IMR-90 (cell line): Measurements from ENCODE around the gene SLC15A3.

Source experiments
- CEBPB ChIP-seq: IDR thresholded peaks from 2 replicates; pipeline ENCODE4 v1.6.1; 2012; ENCODE audit warnings: low read depth, low read length, improper control_type of control experiment
- CHD1 ChIP-seq: IDR thresholded peaks from 2 replicates; pipeline ENCODE4 v1.6.1; 2012; ENCODE audit warnings: low read depth, low read length, improper control_type of control experiment
- CTCF ChIP-seq: conservative IDR thresholded peaks from 2 replicates; pipeline ENCODE4 v1.5.1; 2012; ENCODE audit warnings: mild to moderate bottlenecking, low read depth, low read length, improper control_type of control experiment
- MAFK ChIP-seq: IDR thresholded peaks from 2 replicates; pipeline ENCODE4 v1.6.1; 2012; ENCODE audit warnings: low read depth, low read length, improper control_type of control experiment
- MAZ ChIP-seq: IDR thresholded peaks from 2 replicates; pipeline ENCODE4 v1.6.1; 2012; ENCODE audit warnings: low read depth, mild to moderate bottlenecking, low read length, improper control_type of control experiment, moderate library complexity, borderline replicate concordance
- MXI1 ChIP-seq: IDR thresholded peaks from 2 replicates; pipeline ENCODE4 v1.6.1; 2012; ENCODE audit warnings: low read depth, mild to moderate bottlenecking, low read length, moderate library complexity, borderline replicate concordance
- NFE2L2 ChIP-seq: fragments of 150-350 bp; IDR thresholded peaks from 2 replicates; pipeline ENCODE4 v1.6.1; 2016; ENCODE audit warnings: low read depth, mild to moderate bottlenecking, low read length
- POLR2A ChIP-seq: IDR thresholded peaks from 2 replicates; pipeline ENCODE4 v1.6.1; 2012; ENCODE audit warnings: mild to moderate bottlenecking, low read depth, low read length
- RAD21 ChIP-seq: IDR thresholded peaks from 2 replicates; pipeline ENCODE4 v1.6.1; 2012; ENCODE audit warnings: low read length, improper control_type of control experiment
- SMC3 ChIP-seq: fragments of 150-350 bp; IDR thresholded peaks from 2 replicates; pipeline ENCODE4 v1.6.1; 2016; ENCODE audit warnings: low read depth, mild to moderate bottlenecking, antibody characterized with exemption, low read length, moderate library complexity
- TF ChIP-seq, protein P1 (sequence below): fragments of 150-350 bp; IDR thresholded peaks from 2 replicates; pipeline ENCODE4 v1.6.1; 2017; ENCODE audit warnings: mild to moderate bottlenecking, antibody characterized with exemption, low read length, low read depth
- TF ChIP-seq, protein P2 (sequence below): fragments of 150-350 bp; IDR thresholded peaks from 2 replicates; pipeline ENCODE4 v1.6.1; 2016; ENCODE audit warnings: low read depth, mild to moderate bottlenecking, low read length, moderate library complexity, borderline replicate concordance

DNA sequence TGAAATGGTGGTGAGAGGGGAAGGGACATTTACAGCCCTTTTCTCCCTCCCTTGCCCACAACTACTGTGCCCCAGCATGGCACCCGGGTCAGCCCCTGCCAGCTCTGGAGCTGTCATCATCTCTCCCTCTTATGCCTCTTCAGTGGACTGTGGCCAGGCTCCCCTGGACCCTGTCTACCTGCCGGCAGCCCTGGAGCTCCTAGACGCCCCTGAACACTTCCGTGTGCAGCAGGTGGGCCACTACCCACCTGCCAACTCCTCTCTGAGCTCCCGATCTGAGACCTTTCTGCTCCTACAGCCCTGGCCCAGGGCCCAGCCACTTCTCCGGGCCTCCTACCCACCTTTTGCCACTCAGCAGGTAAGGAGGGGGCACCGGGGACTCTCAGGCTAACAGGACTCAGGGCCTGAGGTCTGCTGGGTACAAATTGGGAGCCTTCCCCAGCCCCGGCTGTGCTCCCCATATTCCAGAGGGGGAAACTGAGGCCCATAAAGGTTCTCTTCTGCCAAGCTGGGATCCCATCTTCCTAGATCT, 24.8 kb downstream of the SLC15A3 start:
- TF ChIP-seq CTCF: no peak
- TF ChIP-seq RAD21: no peak
- no peak for TF ChIP-seq CHD1
- no peak for TF ChIP-seq SMC3
- TF ChIP-seq, protein P1, sequence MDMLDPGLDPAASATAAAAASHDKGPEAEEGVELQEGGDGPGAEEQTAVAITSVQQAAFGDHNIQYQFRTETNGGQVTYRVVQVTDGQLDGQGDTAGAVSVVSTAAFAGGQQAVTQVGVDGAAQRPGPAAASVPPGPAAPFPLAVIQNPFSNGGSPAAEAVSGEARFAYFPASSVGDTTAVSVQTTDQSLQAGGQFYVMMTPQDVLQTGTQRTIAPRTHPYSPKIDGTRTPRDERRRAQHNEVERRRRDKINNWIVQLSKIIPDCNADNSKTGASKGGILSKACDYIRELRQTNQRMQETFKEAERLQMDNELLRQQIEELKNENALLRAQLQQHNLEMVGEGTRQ: no peak
- TF ChIP-seq NFE2L2: no peak
- TF ChIP-seq POLR2A: no peak
- no peak for TF ChIP-seq MAZ
- TF ChIP-seq MAFK: no peak
- no peak for TF ChIP-seq MXI1
- TF ChIP-seq, protein P2, sequence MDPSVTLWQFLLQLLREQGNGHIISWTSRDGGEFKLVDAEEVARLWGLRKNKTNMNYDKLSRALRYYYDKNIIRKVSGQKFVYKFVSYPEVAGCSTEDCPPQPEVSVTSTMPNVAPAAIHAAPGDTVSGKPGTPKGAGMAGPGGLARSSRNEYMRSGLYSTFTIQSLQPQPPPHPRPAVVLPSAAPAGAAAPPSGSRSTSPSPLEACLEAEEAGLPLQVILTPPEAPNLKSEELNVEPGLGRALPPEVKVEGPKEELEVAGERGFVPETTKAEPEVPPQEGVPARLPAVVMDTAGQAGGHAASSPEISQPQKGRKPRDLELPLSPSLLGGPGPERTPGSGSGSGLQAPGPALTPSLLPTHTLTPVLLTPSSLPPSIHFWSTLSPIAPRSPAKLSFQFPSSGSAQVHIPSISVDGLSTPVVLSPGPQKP: no peak
- no peak for TF ChIP-seq CEBPB
